Esophagus (tissue), 2 donors: ENCODE data around the gene APLP2. TPM values are rescaled to one million over a fixed set of nuclear protein-coding genes. Genes with fewer than 3 reads are reported as not detected.

Experiments
- H3K27ac ChIP-seq, 2 donors: one replicate each; pipeline ENCODE4 v1.5.1; 2013; ENCODE audit warnings: low read depth in 2 of 2, mild to moderate bottlenecking in 2 of 2, inconsistent platforms in 1 of 2, low read length in 1 of 2, moderate library complexity in 1 of 2
- H3K27me3 ChIP-seq, 2 donors: one replicate each; pipeline ENCODE4 v1.6.1; 2013; ENCODE audit warnings: low read length in 2 of 2, control low read depth in 1 of 2, mild to moderate bottlenecking in 1 of 2; ENCODE audit not compliant: insufficient read depth in 2 of 2, control insufficient read depth in 1 of 2
- H3K36me3 ChIP-seq, 2 donors: one replicate each; pipeline ENCODE4 v1.6.1; 2013; ENCODE audit warnings: low read length in 1 of 2; ENCODE audit not compliant: control insufficient read depth in 2 of 2, insufficient read depth in 2 of 2
- H3K4me1 ChIP-seq, 2 donors: one replicate each; pipeline ENCODE4 v1.6.1; 2013; ENCODE audit warnings: low read length in 1 of 2; ENCODE audit not compliant: control insufficient read depth in 2 of 2, insufficient read depth in 2 of 2
- H3K4me3 ChIP-seq, 2 donors: one replicate each; pipeline ENCODE4 v1.5.1; 2013; ENCODE audit warnings: low read length in 2 of 2, mild to moderate bottlenecking in 2 of 2, low read depth in 1 of 2, moderate library complexity in 1 of 2
- H3K9me3 ChIP-seq, 2 donors: one replicate each; pipeline ENCODE4 v1.6.1; 2013; ENCODE audit warnings: mild to moderate bottlenecking in 2 of 2, low read depth in 1 of 2, low read length in 1 of 2, moderate library complexity in 1 of 2; ENCODE audit not compliant: control insufficient read depth in 2 of 2, insufficient read depth in 1 of 2
- WGBS, 2 donors: extraction: QIAGEN DNeasy Blood & Tissue Kit; methylation state at CpG; one replicate each; pipeline ENCODE4 v1.1.7; 2013; 5-methylcytosine and 5-hydroxymethylcytosine counted together
- polyA plus RNA-seq, 2 donors: library from polyadenylated mRNA; stranded (reverse); fragments of 200-250 nt; gene quantifications; one replicate each; pipeline ENCODE4 v1.2.3, GENCODE V29; 2013
- donor health status: healthy with polysubstance abuse.
- donor health status: Bipolar disorder and iron deficiency.

APLP2 gene
- polyA plus RNA-seq, 2 donors, result 48.9 to 80.5 TPM

- H3K9me3 ChIP-seq, result no peaks in the 10 kb centered on the region
- H3K27ac ChIP-seq, result peak overlapping the region; percentile 96 to 98
- 1 to 4% methylated on average over 41 to 53 of the region's 53 CpGs for WGBS, 2 donors
- peak overlapping the region; percentile 79 to 83 for H3K4me3 ChIP-seq
- H3K4me1 ChIP-seq, result peaks cover 0 to 7% of the 10 kb centered on the region in 2 donors
- H3K36me3 ChIP-seq, result no peaks in the 10 kb centered on the region
- no peaks in the 10 kb centered on the region for H3K27me3 ChIP-seq
These were observed 572 bp upstream of the APLP2 start for GRCh38 chr11:130068986-130069658.

- 0% methylated on average over 72 to 100 of the region's 100 CpGs for WGBS, 2 donors
- peak overlapping the region; percentile 94 to 96 for H3K27ac ChIP-seq
- no peaks in the 10 kb centered on the region for H3K36me3 ChIP-seq
- no peaks in the 10 kb centered on the region for H3K27me3 ChIP-seq
- H3K9me3 ChIP-seq, result no peaks in the 10 kb centered on the region
- H3K4me3 ChIP-seq, result peak overlapping the region; percentile 83 to 98
- H3K4me1 ChIP-seq, result peaks cover 0 to 7% of the 10 kb centered on the region in 2 donors
These were observed 583 bp downstream of the APLP2 start for GRCh38 chr11:130070109-130070845.

- Histone ChIP-seq H3K36me3 (no peaks in the 10 kb centered on the region), H3K4me1 (peaks cover 0 to 7% of the 10 kb centered on the region in 2 donors), H3K27me3 (no peaks in the 10 kb centered on the region), H3K4me3 (peak overlapping the region; percentile 83 to 98), H3K27ac (peak overlapping the region; percentile 94 to 96), H3K9me3 (no peaks in the 10 kb centered on the region)
- WGBS, 2 donors, result 1 to 2% methylated on average over 23 of the region's 23 CpGs
These were observed 1.1 kb downstream of the APLP2 start for GRCh38 chr11:130070846-130071200.

- H3K36me3 ChIP-seq, result no peaks in the 10 kb centered on the region
- no peaks in the 10 kb centered on the region for H3K27me3 ChIP-seq
- H3K9me3 ChIP-seq, result no peaks in the 10 kb centered on the region
- 20 to 27% methylated on average over 11 of the region's 11 CpGs for WGBS, 2 donors
- peaks cover 0 to 7% of the 10 kb centered on the region in 2 donors for H3K4me1 ChIP-seq
- H3K27ac ChIP-seq, result peak overlapping the region in 1 of 2 donors; percentile 96
- H3K4me3 ChIP-seq, result peak overlapping the region in 1 of 2 donors; percentile 83
These were observed 1.6 kb downstream of the APLP2 start for GRCh38 chr11:130071211-130071712.

- no peak overlapping the region for H3K27ac ChIP-seq
- 95 to 98% methylated on average over 2 of the region's 2 CpGs for WGBS, 2 donors
- H3K9me3 ChIP-seq, result no peaks in the 10 kb centered on the region
- no peaks in the 10 kb centered on the region for H3K27me3 ChIP-seq
- H3K4me1 ChIP-seq, result no peaks in the 10 kb centered on the region
- H3K4me3 ChIP-seq, result no peak overlapping the region
- no peaks in the 10 kb centered on the region for H3K36me3 ChIP-seq
These were observed 5.0 kb downstream of the APLP2 start for GRCh38 chr11:130074736-130075135.

GRCh38 chr11:130076778-130077481 is 7.2 kb downstream of the APLP2 start:
- no peak overlapping the region for H3K27ac ChIP-seq
- WGBS, 2 donors, result 68 to 81% methylated on average over 4 of the region's 4 CpGs

GRCh38 chr11:130077671-130078070 is 8.0 kb downstream of the APLP2 start:
- H3K27me3 ChIP-seq, result no peaks in the 10 kb centered on the region
- no peak overlapping the region for H3K27ac ChIP-seq
- no peaks in the 10 kb centered on the region for H3K36me3 ChIP-seq
- no peaks in the 10 kb centered on the region for H3K9me3 ChIP-seq
- H3K4me3 ChIP-seq, result no peak overlapping the region
- H3K4me1 ChIP-seq, result no peaks in the 10 kb centered on the region

More at GRCh38 chr11:130076778-130077481, 7.2 kb downstream of the APLP2 start:
- Histone ChIP-seq H3K4me1 (no peaks in the 10 kb centered on the region), H3K27me3 (no peaks in the 10 kb centered on the region), H3K4me3 (no peak overlapping the region), H3K36me3 (no peaks in the 10 kb centered on the region), H3K9me3 (no peaks in the 10 kb centered on the region)

GRCh38 chr11:130078080-130078479 is 8.4 kb downstream of the APLP2 start:
- no peaks in the 10 kb centered on the region for H3K9me3 ChIP-seq
- WGBS, 2 donors, result 82 to 84% methylated on average over 6 of the region's 6 CpGs
- no peak overlapping the region for H3K4me3 ChIP-seq
- H3K36me3 ChIP-seq, result no peaks in the 10 kb centered on the region
- H3K27ac ChIP-seq, result no peak overlapping the region
- H3K27me3 ChIP-seq, result no peaks in the 10 kb centered on the region
- H3K4me1 ChIP-seq, result no peaks in the 10 kb centered on the region

- no peaks in the 10 kb centered on the region for H3K9me3 ChIP-seq
- WGBS, 2 donors, result 90 to 92% methylated on average over 6 of the region's 6 CpGs
- no peaks in the 10 kb centered on the region for H3K27me3 ChIP-seq
- H3K36me3 ChIP-seq, result no peaks in the 10 kb centered on the region
- H3K27ac ChIP-seq, result no peak overlapping the region
- peaks cover 3 to 6% of the 10 kb centered on the region in 2 donors for H3K4me1 ChIP-seq
- no peak overlapping the region for H3K4me3 ChIP-seq
These were observed 16.1 kb downstream of the APLP2 start for GRCh38 chr11:130085671-130086290.
